GM13976 (cell line): Measurements from ENCODE around the gene SIAH2.

Source experiments
- DNase-seq: peaks from one replicate; pipeline ENCODE4 v3.0.0; 2012; ENCODE audit warnings: low spot score
- in situ Hi-C: fragments of 300-500 bp; cut with MboI; formaldehyde crosslinking; loops from one replicate; pipeline ENCODE4 v1.12.0; 2022; ENCODE audit warnings: low sequenced_read_pairs, mixed read lengths, inconsistent platforms; ENCODE audit not compliant: unreplicated experiment
- TF ChIP-seq, protein P1 (sequence below): IDR thresholded peaks from 2 replicates; pipeline ENCODE4 v1.5.1; 2012; ENCODE audit warnings: borderline replicate concordance, mild to moderate bottlenecking; ENCODE audit not compliant: insufficient read depth; ENCODE audit errors: extremely low read depth, missing control alignments, control extremely low read depth

SIAH2 gene, protein sequence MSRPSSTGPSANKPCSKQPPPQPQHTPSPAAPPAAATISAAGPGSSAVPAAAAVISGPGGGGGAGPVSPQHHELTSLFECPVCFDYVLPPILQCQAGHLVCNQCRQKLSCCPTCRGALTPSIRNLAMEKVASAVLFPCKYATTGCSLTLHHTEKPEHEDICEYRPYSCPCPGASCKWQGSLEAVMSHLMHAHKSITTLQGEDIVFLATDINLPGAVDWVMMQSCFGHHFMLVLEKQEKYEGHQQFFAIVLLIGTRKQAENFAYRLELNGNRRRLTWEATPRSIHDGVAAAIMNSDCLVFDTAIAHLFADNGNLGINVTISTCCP

DNA sequence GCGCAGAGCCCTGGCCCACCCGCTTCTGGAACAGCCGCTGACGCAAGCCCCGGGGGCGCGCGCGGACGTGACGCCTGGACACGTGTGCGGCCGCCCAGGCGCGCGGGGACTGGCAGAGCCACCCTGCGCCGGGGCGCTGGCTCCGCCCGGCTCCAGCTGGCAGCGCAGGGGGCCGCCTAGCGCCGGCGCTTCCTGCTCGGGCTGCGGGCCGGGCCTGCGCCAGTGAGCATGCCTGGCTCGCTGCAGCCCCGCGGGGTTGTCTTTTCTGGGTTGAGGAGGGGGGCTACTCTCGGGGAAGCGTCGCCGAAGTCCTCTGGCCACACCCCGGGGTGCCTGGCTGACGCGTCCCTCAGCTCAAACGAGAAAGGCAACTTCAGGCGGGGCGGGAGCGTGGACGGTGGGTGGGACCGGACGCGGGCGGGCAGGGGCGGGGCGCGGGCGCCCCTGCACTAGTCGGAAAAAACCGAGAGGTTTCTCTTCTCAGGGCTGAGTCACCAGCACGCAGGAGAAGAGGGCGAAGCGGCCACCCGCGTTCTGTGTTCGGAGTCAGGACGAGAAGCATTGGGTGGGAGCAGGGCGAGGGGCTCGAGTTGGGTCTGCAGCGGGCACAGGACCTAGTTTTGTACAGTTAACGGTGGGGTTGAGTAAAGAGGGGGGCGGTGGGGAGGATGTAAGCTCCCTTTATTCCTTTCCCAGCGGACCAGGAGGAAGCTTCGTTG lies at the start of gene SIAH2:
Gene SIAH2 (minus strand): TSS at position 48 of the 719 bp plus-strand sequence. CDS start 320 bp downstream, outside the sequence.
- TF ChIP-seq, protein P1, sequence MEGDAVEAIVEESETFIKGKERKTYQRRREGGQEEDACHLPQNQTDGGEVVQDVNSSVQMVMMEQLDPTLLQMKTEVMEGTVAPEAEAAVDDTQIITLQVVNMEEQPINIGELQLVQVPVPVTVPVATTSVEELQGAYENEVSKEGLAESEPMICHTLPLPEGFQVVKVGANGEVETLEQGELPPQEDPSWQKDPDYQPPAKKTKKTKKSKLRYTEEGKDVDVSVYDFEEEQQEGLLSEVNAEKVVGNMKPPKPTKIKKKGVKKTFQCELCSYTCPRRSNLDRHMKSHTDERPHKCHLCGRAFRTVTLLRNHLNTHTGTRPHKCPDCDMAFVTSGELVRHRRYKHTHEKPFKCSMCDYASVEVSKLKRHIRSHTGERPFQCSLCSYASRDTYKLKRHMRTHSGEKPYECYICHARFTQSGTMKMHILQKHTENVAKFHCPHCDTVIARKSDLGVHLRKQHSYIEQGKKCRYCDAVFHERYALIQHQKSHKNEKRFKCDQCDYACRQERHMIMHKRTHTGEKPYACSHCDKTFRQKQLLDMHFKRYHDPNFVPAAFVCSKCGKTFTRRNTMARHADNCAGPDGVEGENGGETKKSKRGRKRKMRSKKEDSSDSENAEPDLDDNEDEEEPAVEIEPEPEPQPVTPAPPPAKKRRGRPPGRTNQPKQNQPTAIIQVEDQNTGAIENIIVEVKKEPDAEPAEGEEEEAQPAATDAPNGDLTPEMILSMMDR = no peak
- DNase-seq = peak; percentile 92
- in situ Hi-C loops = no loop called here

DNA sequence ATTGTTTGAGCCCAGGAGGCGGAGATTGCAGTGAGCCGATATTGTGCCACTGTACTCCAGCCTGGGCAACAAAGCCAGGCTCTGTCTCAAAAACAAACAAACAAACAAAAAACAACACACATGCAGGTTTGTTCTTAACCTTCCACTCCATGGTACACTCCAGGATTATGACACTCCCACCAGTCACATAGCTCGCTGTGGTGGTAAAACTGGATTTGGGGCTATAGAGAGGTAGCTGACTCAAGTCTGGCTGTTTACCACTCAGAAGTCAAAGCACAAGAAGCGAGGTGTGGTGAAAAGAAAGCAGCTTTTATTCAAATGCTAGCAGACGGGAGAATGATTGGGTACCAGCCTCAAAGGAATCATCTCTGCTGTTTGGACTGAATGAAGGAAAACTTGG lies 49.0 kb upstream of the SIAH2 start:
- TF ChIP-seq, protein P1 = no peak

DNA sequence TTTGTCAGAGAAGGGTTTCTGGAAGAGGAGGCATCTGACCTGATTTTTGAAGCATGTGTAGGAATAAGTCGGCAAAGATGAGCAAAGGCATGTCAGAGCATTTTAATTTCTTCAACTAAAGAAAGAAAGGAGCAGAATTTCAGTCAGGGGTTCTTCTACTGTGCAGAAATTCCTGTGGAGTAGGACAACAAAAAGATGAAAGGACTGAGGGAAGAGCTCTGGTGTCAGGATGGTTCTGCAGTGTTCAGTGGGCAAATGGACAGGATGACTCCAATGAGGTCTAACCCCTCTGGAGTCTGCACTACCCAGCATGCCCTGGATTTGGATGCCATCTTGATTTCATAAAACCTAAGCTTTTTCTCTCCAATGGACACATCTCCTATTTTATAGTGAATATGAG lies 47.7 kb upstream of the SIAH2 start:
- TF ChIP-seq, protein P1 = no peak
- DNase-seq = no peak
- in situ Hi-C loops = no loop called here

More for the DNA sequence above, 49.0 kb upstream of the SIAH2 start:
- in situ Hi-C loops = no loop called here
- DNase-seq = no peak

DNA sequence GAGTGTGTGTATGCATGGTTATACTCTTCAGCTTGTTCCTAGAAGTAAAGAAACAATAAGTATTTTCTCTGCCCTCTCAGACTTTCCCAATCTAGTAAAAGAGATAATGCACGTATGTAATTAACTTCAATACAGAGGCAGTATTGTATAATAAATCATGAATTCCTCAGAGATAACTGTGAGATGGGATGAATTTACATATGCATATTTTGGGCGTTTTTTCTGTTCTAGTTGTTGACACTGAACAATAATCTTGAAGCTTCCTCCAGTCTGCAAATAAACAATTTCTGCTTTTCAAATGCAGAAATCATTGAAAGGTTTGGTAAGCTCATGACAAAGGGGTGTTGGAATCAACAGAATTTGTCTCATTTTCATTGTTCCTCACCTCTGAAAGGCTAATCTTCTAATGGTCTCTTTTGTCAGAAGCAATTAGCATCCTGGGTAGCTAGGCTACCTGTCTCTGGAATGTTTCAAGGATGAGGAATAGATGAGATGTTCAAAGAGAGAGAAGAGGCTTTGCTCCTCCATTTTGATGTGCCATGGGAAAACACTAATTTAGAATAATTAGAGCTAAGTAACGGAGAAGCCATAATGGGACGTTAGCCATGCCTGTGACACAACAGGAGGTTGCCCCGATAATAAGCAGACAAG lies 43.3 kb upstream of the SIAH2 start:
- TF ChIP-seq, protein P1 = no peak
- no peak for DNase-seq
- in situ Hi-C loops = no loop called here

DNA sequence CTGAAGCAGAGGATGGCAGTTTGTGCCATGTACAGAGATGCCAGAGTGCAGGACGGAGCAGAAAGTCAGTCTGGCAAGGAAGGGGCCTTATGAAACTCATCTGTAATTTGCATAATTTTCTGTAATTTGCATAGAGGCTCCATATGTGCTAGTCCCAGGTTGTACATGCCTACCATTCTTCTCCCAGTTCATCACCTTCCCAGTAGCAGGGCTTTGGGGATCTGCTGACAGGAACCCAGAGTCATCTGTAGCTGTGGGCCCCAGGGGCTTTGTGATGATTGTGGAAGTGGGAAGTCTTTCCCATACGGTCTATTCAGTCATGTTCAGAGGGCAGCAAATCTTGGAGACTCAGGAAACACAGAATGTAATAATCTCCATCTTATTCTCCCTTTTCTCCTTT lies 42.4 kb upstream of the SIAH2 start:
- no peak for DNase-seq
- TF ChIP-seq, protein P1 = no peak
- in situ Hi-C loops = no loop called here

DNA sequence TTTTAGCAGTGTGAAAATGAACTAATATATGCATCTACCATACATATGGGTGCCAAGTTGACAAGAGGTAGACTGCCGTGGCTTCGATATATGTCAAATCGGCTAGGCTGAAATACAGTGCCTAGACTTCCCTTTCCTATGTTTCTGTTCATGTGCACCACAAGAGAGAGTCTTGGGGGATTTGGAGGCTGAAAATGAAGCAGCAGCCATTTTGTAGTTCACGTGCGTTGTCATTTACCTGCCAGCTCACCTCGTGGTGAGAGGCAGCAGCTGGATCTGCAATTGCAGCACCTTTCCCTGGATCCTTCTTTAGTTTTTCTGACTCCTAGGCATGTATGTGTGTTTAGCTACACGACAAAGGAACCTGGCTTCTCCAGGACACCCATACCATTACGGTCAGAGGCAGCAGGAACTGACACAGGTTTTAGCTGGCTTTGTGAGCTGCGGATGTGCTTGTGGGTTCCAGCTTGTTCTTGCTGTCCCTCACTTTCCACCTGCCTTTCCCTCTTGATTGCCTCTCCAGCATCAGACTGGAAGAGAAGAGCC lies 40.5 kb upstream of the SIAH2 start:
- TF ChIP-seq, protein P1 = no peak
- in situ Hi-C loops = no loop called here
- no peak for DNase-seq
